ENCODE results near the gene NTNG1.

NTNG1 gene

GRCh38 chr1:107512836-107513235, 372.0 kb downstream of the NTNG1 start:
- DNase-seq (ENCODE audit: low spot score), result no peak

GRCh38 chr1:107514841-107515240, 374.0 kb downstream of the NTNG1 start:
- no peak for DNase-seq (ENCODE audit: low spot score)

- no peak for DNase-seq (ENCODE audit: low spot score)
Measured at GRCh38 chr1:107515702-107516101, 374.9 kb downstream of the NTNG1 start.

DNA sequence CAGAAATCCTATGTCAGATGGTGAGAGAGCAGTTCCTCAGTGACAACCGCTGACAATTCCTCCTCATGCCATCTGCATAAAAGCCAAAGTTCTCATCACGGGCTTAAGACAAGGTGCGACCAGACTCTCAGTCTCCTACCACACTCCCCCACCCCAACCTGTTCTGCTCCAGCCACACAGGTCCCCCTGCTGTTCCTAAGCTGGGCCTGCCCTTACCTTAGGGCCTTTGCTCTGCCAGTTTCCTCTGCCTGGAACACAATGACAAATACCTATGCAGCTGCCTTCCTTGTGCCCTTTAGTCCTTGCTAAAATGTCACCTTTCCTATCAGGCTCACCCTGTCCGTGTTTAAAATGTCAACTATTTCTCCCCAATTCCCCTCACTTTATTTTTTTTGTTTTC, 382.2 kb downstream of the NTNG1 start:
- no peak for DNase-seq (ENCODE audit: low spot score)

DNA sequence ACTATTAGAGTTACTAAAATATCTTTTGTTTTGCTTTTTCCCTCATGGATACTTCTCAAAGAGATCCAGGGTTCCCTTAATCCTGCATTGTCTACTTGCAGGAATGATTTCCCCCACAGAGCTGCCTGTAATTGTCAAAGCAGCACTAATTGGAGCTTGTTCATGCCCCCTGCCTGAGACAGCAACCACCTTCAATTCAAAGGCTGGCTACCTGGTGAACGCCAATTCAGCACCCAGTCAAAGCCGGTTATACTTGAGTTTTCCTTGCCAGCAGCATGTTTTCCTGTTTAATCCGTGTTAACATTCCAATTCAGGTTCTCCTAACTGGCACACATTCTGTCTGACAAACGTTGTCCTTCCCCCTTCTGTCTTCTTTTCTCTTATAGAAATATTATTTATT, 382.9 kb downstream of the NTNG1 start:
- DNase-seq (ENCODE audit: low spot score), result no peak

GRCh38 chr1:107524301-107524700, 383.5 kb downstream of the NTNG1 start:
- DNase-seq (ENCODE audit: low spot score), result no peak

GRCh38 chr1:107525145-107525544, 384.3 kb downstream of the NTNG1 start:
- no peak for DNase-seq (ENCODE audit: low spot score)

- no peak for DNase-seq (ENCODE audit: low spot score)
Measured at GRCh38 chr1:107525961-107526360, 385.1 kb downstream of the NTNG1 start.

DNA sequence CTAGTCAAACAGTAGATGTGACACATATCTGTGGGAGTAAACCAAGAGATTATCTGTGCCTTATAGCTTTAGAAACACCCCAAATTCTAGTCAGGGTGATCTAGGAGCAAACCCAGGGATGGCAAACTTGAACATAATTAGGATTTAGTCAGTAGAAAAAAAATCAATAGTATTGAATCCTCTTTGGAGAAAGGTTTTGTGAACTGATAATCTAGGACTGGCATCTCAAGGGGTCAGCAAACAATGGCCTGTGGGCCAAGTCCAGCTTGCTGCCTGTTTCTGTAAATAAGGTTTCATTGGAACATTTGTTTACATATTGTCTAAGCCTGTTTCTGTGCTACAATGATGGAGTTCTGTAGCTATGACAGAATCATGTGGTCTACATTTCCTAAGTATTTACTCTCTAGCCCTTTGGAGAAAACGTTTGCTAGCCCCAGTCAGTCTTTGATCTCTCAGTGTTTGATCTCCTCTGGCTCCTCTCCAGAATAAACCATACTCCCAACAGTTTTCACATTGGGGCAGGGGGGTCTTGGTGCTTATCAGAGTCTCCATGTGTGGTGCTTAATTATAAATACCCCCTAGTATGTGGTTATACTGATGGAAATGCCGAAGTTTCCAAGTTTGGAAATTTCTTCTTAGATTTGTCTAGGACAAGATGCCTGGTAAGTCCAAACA, 385.8 kb downstream of the NTNG1 start:
- no peak for DNase-seq (ENCODE audit: low spot score)

DNA sequence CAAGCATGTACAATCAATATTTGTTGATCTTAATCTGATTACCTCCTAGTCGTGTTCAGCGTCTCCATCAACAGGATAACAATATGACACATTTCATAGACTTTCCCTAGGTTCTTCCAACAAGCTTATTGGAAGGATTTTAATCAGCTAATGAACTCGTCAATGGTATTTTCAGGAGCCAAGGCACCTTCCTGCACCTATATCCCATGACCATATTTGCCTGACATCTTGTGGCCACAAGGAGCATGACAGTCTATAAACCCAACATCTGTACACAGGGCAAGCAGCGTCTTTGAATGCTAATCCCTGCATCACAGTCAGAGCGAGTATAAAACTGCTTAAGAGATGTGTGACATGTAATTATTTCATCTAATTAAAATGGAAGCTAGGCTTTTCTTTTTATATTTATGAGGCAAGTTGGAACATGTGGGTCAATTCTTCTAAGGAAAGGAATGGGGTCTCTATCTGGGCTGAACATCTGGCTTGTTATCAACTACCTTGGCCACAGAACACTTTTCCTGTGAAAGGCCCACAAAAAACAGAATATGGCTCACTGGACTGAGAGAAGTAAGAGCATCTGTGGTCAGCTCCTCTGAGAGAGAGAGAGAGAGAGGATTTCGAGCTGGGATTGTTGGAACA, 388.8 kb downstream of the NTNG1 start:
- DNase-seq (ENCODE audit: low spot score), result peak; percentile 65

DNA sequence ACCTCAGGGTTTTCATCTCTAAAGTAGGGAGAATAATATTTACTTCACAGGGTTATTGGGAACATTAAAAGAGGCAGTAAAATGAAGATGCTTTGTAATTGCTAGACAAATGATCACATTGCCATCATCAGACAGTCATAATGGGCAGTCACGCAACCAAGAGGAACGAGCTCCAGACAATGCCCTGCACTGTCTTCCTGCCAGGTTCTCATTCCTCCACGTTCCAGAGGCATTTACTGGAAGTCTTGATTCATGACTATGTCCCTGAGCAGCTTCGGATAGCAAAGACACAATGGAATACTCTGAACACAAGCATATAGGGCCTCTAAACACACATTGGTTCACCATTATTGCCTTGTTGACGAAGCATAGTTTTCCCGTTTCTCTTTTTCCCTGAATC, 389.7 kb downstream of the NTNG1 start:
- DNase-seq (ENCODE audit: low spot score), result no peak

GRCh38 chr1:107531065-107531908, 390.4 kb downstream of the NTNG1 start:
- no peak for DNase-seq (ENCODE audit: low spot score)

DNA sequence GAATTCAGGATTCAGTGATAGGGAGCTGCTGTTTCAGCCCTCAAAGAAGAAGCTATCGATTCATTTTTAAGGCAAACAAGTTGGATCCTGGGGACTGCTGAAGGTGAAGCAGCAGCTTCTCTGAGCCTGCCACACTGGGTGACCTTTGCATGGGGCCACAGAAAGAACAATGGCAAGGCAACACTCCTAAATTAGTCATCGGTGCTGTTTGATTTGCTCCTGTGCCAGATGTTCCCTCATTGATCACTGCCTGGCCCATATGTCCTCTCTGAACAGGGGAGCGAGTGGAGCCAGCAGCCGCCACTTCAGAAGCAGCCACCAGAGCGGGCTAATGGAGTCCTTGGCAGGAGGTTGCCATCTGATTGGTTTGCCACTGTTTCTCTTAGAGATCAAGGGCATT, 391.5 kb downstream of the NTNG1 start:
- DNase-seq (ENCODE audit: low spot score), result no peak

Data from NAMALWA (cell line).